ENCODE measurements around the gene PLCH2. TPM values are rescaled to one million over a fixed set of nuclear protein-coding genes. Genes with fewer than 3 reads are reported as not detected.

The PLCH2 gene
- total and polyA plus RNA-seq, 2 of the 13 experiments (the other 11 are each of a cell fraction or from before 2014, with no cell fraction given), result 0.15 to 0.67 TPM

DNA sequence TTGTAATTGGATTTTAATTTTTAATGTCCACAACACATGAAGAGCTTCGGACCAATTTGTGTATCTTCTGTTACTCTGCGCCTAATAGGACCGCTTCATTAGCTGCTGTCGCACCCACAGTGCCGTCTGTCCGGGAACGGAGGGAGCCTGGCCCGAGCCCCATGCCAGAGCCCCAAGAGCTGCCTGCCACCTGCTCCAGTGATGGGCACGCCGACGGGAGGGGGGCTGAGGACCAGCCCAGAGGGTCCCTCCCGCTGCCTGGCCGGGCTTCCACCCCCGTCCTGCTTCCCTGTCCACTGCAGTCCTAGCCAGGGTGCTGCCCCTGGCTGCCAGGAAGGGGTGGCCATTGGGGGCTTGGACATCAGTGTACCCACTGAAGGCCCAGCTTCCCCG, 30.3 kb upstream of the PLCH2 start:
- H2AFZ ChIP-seq (ENCODE audit: low read length), result no peak overlapping the region
- peaks cover 40 to 84% of the 10 kb centered on the region in 2 experiments for H3K27me3 ChIP-seq (ENCODE audit: control insufficient read depth in 1 of 2, insufficient read depth in 2 of 2, low read length in 2 of 2)
- ATAC-seq (no peak), FAIRE-seq (no peak), DNase-seq (ENCODE audit: low spot score) (no peak)
- H3K9me3 ChIP-seq (ENCODE audit: low read length), result no peaks in the 10 kb centered on the region
- H3K79me2 ChIP-seq (ENCODE audit: insufficient read depth, low read length), result no peaks in the 10 kb centered on the region
- no peak overlapping the region for H3K4me2 ChIP-seq (ENCODE audit: low read depth, low read length)
- H3K36me3 ChIP-seq (replicated peaks in 1 of 2; ENCODE audit: control insufficient read depth in 1 of 2, insufficient read depth in 2 of 2, low read length in 2 of 2), result no peaks in the 10 kb centered on the region
- H3K9ac ChIP-seq (ENCODE audit: insufficient read depth, low read depth, low read length), result no peak overlapping the region
- POLR2A ChIA-PET, result no interaction called here
- no peak overlapping the region for H3K27ac ChIP-seq (ENCODE audit: extremely low read length, insufficient read depth, low read length)
- intact Hi-C loops (cut with micrococcal nuclease; ENCODE audit: unreplicated experiment) (no loop called here), in situ Hi-C loops (cut with HindIII; ENCODE audit: extremely low pct_ligation_motif_present, low pct_unique_long_range_greater_than_20kb) (no loop called here)
- no peaks in the 10 kb centered on the region; the same call in 1 of the 2 replicates for H3K4me1 ChIP-seq (ENCODE audit: insufficient read depth, low read length)
- no peak overlapping the region for H3K4me3 ChIP-seq (replicated peaks in 1 of 3; ENCODE audit: insufficient read depth in 1 of 3, low read depth in 2 of 3, low read length in 3 of 3)
- BruUV-seq (replicated peaks), result no TSS peak
- peaks cover 3% of the 10 kb centered on the region; the same call in 1 of the 2 replicates for H4K20me1 ChIP-seq (ENCODE audit: insufficient read depth, low read length)
- TF ChIP-seq, protein P1, sequence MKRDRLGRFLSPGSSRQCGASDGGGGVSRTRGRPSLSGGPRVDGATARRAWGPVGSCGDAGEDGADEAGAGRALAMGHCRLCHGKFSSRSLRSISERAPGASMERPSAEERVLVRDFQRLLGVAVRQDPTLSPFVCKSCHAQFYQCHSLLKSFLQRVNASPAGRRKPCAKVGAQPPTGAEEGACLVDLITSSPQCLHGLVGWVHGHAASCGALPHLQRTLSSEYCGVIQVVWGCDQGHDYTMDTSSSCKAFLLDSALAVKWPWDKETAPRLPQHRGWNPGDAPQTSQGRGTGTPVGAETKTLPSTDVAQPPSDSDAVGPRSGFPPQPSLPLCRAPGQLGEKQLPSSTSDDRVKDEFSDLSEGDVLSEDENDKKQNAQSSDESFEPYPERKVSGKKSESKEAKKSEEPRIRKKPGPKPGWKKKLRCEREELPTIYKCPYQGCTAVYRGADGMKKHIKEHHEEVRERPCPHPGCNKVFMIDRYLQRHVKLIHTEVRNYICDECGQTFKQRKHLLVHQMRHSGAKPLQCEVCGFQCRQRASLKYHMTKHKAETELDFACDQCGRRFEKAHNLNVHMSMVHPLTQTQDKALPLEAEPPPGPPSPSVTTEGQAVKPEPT (CRISPR knock-in tag; IDR thresholded peaks at IDR 0.05; ENCODE audit: low read depth), result no peak
- TF ChIP-seq TEAD3 (CRISPR knock-in tag; optimal IDR thresholded peaks at IDR 0.05; ENCODE audit: borderline replicate concordance), result no peak
- no peak for TF ChIP-seq ZNF775 (CRISPR knock-in tag; IDR thresholded peaks at IDR 0.05; ENCODE audit: borderline replicate concordance)
- TF ChIP-seq, protein P2, sequence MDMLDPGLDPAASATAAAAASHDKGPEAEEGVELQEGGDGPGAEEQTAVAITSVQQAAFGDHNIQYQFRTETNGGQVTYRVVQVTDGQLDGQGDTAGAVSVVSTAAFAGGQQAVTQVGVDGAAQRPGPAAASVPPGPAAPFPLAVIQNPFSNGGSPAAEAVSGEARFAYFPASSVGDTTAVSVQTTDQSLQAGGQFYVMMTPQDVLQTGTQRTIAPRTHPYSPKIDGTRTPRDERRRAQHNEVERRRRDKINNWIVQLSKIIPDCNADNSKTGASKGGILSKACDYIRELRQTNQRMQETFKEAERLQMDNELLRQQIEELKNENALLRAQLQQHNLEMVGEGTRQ (IDR thresholded peaks at IDR 0.05; ENCODE audit: low read depth, low read length), result no peak
- TF ChIP-seq, protein P2 (CRISPR knock-in tag; IDR thresholded peaks at IDR 0.05; ENCODE audit: borderline replicate concordance), result no peak
- no peak for TF ChIP-seq TAF15 (IDR thresholded peaks at IDR 0.05; ENCODE audit: low read depth, low read length, poor library complexity, severe bottlenecking)
- 19% methylated on average over 6 of the region's 15 CpGs for WGBS (ENCODE audit: low lambda C conversion rate)
- CTCF ChIA-PET (ENCODE audit: low intra/inter-chr PET ratio, low total read pairs), result no interaction called here

Data from HepG2 (cell line).